ENCODE measurements around the gene SLC22A6. TPM values are rescaled to one million over a fixed set of nuclear protein-coding genes. Genes with fewer than 3 reads are reported as not detected.

SLC22A6 gene
- total and polyA plus RNA-seq, 2 experiments from 2014 or later: not detected

GRCh38 chr11:62999156-62999555, 14.4 kb upstream of the SLC22A6 start:
- Histone ChIP-seq H3K9me3 (ENCODE audit: low read depth) (no peaks in the 10 kb centered on the region), H3K4me3 (no peak overlapping the region), H3K27me3 (no peaks in the 10 kb centered on the region), H3K36me3 (no peaks in the 10 kb centered on the region), H3K4me1 (ENCODE audit: low read depth) (no peaks in the 10 kb centered on the region), H3K27ac (no peak overlapping the region)
- no peak for DNase-seq (ENCODE audit: low read depth in 1 of 2, low spot score in 1 of 2)
- TF ChIP-seq CTCF (IDR thresholded peaks at IDR 0.05; ENCODE audit: low read depth, low read length): no peak

DNA sequence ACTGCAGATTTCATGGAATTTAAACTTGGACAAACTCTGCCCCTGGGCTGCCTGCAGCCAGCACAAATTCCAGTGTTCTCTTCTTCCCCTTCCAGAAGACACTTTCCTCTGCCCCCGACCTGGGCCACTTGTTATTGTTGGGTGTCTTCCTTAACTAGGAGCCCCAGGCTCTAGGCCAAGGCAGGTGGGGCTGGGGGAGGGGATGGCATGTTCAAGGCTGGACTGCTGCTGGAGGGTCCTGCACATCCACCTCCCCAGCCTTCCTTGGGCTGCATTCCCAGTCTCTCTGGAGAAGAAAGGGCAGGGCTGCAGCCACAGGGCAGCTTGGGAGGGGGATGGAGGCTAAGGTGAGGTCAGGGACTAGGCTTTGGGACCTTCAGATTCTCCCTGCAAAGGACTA, 11.5 kb upstream of the SLC22A6 start:
- H3K9me3 ChIP-seq (ENCODE audit: low read depth): no peaks in the 10 kb centered on the region
- H3K27ac ChIP-seq: no peak overlapping the region
- no peaks in the 10 kb centered on the region for H3K36me3 ChIP-seq
- DNase-seq (ENCODE audit: low read depth in 1 of 2, low spot score in 1 of 2): no peak
- TF ChIP-seq CTCF (IDR thresholded peaks at IDR 0.05; ENCODE audit: low read depth, low read length): no peak
- H3K4me3 ChIP-seq: no peak overlapping the region
- no peaks in the 10 kb centered on the region for H3K27me3 ChIP-seq
- no peaks in the 10 kb centered on the region for H3K4me1 ChIP-seq (ENCODE audit: low read depth)

DNA sequence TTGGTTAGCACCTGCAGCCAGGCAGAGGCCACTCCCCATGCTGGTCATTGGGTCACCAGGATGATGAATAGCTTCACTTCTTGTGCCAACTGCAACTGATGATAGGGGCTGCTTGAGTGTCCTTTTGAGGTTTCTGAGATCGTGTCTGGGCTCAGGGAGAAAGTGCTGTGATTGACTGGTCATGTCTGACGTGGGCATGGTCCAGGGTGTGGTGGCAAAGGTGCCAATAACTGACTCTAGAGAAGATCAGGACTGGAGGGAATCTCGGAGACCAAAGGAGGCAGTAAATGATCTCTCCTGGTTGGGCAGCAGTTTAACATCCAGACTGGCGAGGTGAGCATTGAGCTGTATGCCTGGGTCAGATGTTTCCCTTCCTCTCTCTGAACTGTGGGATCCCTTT, 10.0 kb upstream of the SLC22A6 start:
- no peak for DNase-seq (ENCODE audit: low read depth in 1 of 2, low spot score in 1 of 2)
- Histone ChIP-seq H3K27me3 (no peaks in the 10 kb centered on the region), H3K27ac (no peak overlapping the region), H3K9me3 (ENCODE audit: low read depth) (no peaks in the 10 kb centered on the region), H3K4me3 (no peak overlapping the region), H3K36me3 (no peaks in the 10 kb centered on the region), H3K4me1 (ENCODE audit: low read depth) (no peaks in the 10 kb centered on the region)
- TF ChIP-seq CTCF (IDR thresholded peaks at IDR 0.05; ENCODE audit: low read depth, low read length): no peak

DNA sequence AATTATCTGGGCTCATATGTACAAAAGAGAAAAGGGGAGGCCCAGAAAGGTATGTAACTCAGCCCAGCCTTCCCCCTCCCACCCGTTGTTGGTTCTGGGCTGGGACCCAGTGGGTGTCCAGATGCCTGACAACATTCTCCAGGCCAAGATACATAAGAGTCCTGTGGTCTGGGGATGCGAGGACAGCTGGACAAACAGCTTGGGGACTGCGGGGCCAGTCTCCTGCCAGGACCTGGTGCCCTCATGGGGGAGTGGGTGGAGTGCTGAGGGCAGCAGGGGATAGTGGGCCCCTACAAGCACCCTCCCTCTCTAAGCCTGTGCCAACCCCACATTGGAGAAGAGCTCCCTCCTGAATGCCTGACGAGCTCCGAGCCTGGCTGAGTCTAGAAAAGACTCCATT, 3.5 kb upstream of the SLC22A6 start:
- no peaks in the 10 kb centered on the region for H3K9me3 ChIP-seq (ENCODE audit: low read depth)
- no peaks in the 10 kb centered on the region for H3K27me3 ChIP-seq
- no peak overlapping the region for H3K4me3 ChIP-seq
- H3K27ac ChIP-seq: no peak overlapping the region
- no peaks in the 10 kb centered on the region for H3K4me1 ChIP-seq (ENCODE audit: low read depth)
- H3K36me3 ChIP-seq: no peaks in the 10 kb centered on the region
- no peak for DNase-seq (ENCODE audit: low read depth in 1 of 2, low spot score in 1 of 2)
- no peak for TF ChIP-seq CTCF (IDR thresholded peaks at IDR 0.05; ENCODE audit: low read depth, low read length)

DNA sequence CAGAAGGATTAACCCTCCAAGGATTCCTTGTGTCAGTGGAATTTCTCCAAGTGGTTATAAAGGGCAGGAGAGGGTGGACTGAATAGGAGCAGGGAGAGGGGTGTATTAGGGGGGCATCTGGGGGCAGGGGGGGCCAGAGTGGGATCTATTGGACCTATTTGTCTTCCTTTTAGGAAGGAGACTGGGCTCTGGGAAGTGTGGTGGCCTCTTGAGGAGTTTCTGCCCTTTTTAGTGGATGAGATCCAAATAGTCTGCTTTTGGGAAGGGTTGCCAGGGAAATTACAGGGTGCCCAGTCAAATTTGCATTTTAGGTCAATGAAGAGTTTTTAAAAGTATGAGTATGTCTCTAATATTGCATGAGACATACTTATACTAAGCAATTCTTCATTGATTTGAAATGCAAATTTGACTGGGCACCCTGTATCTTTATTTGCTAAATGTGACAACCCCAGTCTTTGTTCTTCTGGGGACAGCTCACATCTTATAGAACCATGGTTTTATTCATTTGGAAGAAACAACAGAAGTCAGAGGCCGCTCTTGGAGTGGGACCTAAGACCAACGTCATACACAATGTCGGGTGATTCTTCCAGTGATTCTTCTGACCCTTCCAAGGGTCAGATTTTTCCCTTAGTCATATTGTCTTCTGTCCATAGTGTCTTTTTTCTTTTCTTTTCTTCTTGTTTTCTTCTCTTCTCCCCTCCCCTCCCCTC, 429 bp upstream of the SLC22A6 start:
- no peak for DNase-seq (ENCODE audit: low read depth in 1 of 2, low spot score in 1 of 2)
- no peaks in the 10 kb centered on the region for H3K4me1 ChIP-seq (ENCODE audit: low read depth)
- H3K9me3 ChIP-seq (ENCODE audit: low read depth): no peaks in the 10 kb centered on the region
- no peak overlapping the region for H3K4me3 ChIP-seq
- no peak for TF ChIP-seq CTCF (IDR thresholded peaks at IDR 0.05; ENCODE audit: low read depth, low read length)
- no peaks in the 10 kb centered on the region for H3K36me3 ChIP-seq
- no peaks in the 10 kb centered on the region for H3K27me3 ChIP-seq
- H3K27ac ChIP-seq: no peak overlapping the region
